HL-60 (cell line): Measurements from ENCODE around the gene BLM.

Experiments used
- DNase-seq, 2 experiments: peaks; one replicate each; pipeline ENCODE4 v3.0.0-alpha.2; 2010 to 2020; ENCODE audit warnings: low read depth in 1 of 2, low spot score in 1 of 2
- H3K27ac ChIP-seq: fragments of 250-450 bp; sonication (Bioruptor Pico); replicated peaks from 2 replicates; pipeline ENCODE4 v1.5.1; 2020; ENCODE audit warnings: mild to moderate bottlenecking, moderate library complexity
- H3K27me3 ChIP-seq: fragments of 250-450 bp; sonication (Bioruptor Pico); 2 replicates; pipeline ENCODE4 v1.5.1; 2021; ENCODE audit warnings: mild to moderate bottlenecking, moderate library complexity; ENCODE audit not compliant: insufficient read depth, poor library complexity, severe bottlenecking
- H3K4me3 ChIP-seq: replicated peaks from 2 replicates; pipeline ENCODE4 v1.5.1; 2011; ENCODE audit warnings: mild to moderate bottlenecking, control low read depth, low read length; ENCODE audit not compliant: insufficient read depth
- GABPA ChIP-seq: IDR thresholded peaks from 2 replicates; pipeline ENCODE4 v1.6.1; 2012; ENCODE audit warnings: low read depth
- POLR2AphosphoS5 ChIP-seq: IDR thresholded peaks from 2 replicates; pipeline ENCODE4 v1.6.1; 2012; ENCODE audit warnings: low read depth
- SPI1 ChIP-seq: IDR thresholded peaks from 2 replicates; pipeline ENCODE4 v1.6.1; 2012; ENCODE audit warnings: low read depth, mild to moderate bottlenecking, borderline replicate concordance
- TF ChIP-seq, protein P1 (sequence below): IDR thresholded peaks from one replicate; pipeline ENCODE4 v1.5.1; 2011; ENCODE audit warnings: low read length, control low read depth, inconsistent platforms; ENCODE audit not compliant: insufficient read depth
- TF ChIP-seq, protein P2 (sequence below): IDR thresholded peaks from 2 replicates; pipeline ENCODE4 v1.6.1; 2012; ENCODE audit warnings: low read depth; ENCODE audit not compliant: insufficient replicate concordance

Gene BLM

DNA sequence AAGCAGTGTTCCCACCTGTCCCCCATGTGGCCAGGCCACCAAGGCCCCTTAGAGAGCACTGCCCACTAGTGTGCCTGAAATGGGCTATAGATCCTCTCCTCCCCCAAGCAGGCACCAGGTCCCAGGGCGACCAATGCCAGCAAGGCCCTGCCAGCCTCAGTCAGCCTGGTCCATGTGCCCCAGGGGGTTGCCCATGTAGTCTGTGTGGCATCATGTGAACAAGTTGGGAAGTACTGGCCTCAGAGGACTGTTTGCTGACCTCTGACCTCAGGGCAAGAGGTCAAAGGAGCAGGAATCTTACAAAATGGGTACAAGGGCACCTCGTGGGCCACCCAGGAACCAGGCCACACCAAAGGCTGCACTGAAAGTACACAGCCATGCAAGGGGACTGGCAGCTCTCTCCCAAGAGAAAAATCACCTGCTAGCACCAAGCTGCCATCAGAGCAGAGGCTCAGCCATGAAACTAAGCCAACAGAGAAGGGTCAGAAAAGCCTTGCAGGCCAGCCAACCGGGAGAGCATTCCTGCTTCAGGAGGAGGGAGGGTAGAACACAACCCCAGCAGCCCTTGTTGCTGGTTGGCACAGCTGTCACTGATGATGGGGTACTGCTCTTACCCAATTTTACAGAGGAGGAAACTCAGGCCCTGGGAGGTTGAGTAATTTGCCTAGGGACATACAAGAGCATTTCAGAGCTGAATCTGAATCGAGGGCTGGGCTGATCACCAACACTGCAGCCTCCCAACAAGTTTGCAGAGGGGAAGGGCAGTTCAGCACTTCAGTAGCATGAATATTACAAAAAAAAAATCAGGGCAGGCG, 146.0 kb downstream of the BLM start:
- Histone ChIP-seq H3K4me3 (no peak overlapping the region), H3K27ac (peak overlapping the region; percentile 61), H3K27me3 (no peaks in the 10 kb centered on the region)
- TF ChIP-seq, protein P1, sequence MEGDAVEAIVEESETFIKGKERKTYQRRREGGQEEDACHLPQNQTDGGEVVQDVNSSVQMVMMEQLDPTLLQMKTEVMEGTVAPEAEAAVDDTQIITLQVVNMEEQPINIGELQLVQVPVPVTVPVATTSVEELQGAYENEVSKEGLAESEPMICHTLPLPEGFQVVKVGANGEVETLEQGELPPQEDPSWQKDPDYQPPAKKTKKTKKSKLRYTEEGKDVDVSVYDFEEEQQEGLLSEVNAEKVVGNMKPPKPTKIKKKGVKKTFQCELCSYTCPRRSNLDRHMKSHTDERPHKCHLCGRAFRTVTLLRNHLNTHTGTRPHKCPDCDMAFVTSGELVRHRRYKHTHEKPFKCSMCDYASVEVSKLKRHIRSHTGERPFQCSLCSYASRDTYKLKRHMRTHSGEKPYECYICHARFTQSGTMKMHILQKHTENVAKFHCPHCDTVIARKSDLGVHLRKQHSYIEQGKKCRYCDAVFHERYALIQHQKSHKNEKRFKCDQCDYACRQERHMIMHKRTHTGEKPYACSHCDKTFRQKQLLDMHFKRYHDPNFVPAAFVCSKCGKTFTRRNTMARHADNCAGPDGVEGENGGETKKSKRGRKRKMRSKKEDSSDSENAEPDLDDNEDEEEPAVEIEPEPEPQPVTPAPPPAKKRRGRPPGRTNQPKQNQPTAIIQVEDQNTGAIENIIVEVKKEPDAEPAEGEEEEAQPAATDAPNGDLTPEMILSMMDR, result no peak
- no peak for TF ChIP-seq SPI1
- no peak for TF ChIP-seq POLR2AphosphoS5
- TF ChIP-seq, protein P2, sequence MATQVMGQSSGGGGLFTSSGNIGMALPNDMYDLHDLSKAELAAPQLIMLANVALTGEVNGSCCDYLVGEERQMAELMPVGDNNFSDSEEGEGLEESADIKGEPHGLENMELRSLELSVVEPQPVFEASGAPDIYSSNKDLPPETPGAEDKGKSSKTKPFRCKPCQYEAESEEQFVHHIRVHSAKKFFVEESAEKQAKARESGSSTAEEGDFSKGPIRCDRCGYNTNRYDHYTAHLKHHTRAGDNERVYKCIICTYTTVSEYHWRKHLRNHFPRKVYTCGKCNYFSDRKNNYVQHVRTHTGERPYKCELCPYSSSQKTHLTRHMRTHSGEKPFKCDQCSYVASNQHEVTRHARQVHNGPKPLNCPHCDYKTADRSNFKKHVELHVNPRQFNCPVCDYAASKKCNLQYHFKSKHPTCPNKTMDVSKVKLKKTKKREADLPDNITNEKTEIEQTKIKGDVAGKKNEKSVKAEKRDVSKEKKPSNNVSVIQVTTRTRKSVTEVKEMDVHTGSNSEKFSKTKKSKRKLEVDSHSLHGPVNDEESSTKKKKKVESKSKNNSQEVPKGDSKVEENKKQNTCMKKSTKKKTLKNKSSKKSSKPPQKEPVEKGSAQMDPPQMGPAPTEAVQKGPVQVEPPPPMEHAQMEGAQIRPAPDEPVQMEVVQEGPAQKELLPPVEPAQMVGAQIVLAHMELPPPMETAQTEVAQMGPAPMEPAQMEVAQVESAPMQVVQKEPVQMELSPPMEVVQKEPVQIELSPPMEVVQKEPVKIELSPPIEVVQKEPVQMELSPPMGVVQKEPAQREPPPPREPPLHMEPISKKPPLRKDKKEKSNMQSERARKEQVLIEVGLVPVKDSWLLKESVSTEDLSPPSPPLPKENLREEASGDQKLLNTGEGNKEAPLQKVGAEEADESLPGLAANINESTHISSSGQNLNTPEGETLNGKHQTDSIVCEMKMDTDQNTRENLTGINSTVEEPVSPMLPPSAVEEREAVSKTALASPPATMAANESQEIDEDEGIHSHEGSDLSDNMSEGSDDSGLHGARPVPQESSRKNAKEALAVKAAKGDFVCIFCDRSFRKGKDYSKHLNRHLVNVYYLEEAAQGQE, result no peak
- TF ChIP-seq GABPA, result no peak
- peak; percentile 94 to 99 for DNase-seq

DNA sequence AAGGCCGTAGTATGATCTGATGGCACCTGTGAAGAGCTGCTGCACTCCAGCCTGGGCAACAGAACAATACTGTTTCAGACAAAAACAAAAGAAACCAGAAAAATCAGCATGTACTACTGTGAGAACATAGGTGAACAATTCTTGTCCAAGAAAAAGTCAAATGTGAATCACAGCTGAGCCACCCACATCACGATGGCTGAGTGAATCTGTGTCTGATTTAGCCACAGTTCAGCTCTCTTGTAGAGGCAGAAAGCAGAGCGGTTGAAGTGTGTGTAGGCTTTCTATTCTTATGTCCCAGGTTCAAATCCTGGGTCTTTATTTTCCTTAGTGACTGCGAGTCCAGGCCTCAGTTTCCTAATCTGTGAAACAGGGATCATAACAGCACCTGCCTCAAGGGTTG, 146.8 kb downstream of the BLM start:
- Histone ChIP-seq H3K4me3 (no peak overlapping the region), H3K27me3 (no peaks in the 10 kb centered on the region), H3K27ac (0 out of 2 replicates have a peak overlapping the region, but pooled peaks have one; percentile 12)
- no peak for DNase-seq
- no peak for TF ChIP-seq SPI1
- TF ChIP-seq, protein P1, result no peak
- TF ChIP-seq, protein P2, result no peak
- no peak for TF ChIP-seq GABPA
- TF ChIP-seq POLR2AphosphoS5, result no peak

DNA sequence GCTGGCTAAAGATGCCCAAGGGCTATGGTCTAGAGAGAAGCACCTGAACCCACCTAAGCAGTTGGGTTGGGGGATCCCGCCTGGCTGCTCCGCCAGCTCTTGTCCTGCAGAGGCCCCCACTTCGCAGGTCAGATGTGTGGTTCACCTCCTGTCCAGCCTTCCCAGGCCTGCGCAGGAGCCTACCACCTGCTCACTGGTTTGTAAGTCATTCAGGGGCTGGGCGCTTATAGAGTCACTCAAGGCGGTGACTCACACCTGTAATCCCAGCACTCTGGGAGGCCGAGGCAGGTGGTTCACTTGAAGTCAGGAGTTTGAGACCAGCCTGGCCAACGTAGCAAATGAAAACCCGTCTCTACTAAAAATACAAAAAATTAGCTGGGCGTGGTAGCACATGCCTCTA, 147.4 kb downstream of the BLM start:
- TF ChIP-seq, protein P2, result no peak
- TF ChIP-seq GABPA, result no peak
- TF ChIP-seq SPI1, result no peak
- TF ChIP-seq, protein P1, result no peak
- TF ChIP-seq POLR2AphosphoS5, result no peak
- no peak for DNase-seq
- Histone ChIP-seq H3K4me3 (no peak overlapping the region), H3K27me3 (no peaks in the 10 kb centered on the region), H3K27ac (no peak overlapping the region)
